Measurements from ENCODE around the gene PRDM4. TPM values are rescaled to one million over a fixed set of nuclear protein-coding genes. Genes with fewer than 3 reads are reported as not detected.

Gene PRDM4, protein sequence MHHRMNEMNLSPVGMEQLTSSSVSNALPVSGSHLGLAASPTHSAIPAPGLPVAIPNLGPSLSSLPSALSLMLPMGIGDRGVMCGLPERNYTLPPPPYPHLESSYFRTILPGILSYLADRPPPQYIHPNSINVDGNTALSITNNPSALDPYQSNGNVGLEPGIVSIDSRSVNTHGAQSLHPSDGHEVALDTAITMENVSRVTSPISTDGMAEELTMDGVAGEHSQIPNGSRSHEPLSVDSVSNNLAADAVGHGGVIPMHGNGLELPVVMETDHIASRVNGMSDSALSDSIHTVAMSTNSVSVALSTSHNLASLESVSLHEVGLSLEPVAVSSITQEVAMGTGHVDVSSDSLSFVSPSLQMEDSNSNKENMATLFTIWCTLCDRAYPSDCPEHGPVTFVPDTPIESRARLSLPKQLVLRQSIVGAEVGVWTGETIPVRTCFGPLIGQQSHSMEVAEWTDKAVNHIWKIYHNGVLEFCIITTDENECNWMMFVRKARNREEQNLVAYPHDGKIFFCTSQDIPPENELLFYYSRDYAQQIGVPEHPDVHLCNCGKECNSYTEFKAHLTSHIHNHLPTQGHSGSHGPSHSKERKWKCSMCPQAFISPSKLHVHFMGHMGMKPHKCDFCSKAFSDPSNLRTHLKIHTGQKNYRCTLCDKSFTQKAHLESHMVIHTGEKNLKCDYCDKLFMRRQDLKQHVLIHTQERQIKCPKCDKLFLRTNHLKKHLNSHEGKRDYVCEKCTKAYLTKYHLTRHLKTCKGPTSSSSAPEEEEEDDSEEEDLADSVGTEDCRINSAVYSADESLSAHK
- total RNA-seq (2022; extraction: Qiagen RNA extraction; ENCODE audit: low read depth): 20.9 to 22.4 TPM (median 21.1 TPM) in 5 replicates

DNA sequence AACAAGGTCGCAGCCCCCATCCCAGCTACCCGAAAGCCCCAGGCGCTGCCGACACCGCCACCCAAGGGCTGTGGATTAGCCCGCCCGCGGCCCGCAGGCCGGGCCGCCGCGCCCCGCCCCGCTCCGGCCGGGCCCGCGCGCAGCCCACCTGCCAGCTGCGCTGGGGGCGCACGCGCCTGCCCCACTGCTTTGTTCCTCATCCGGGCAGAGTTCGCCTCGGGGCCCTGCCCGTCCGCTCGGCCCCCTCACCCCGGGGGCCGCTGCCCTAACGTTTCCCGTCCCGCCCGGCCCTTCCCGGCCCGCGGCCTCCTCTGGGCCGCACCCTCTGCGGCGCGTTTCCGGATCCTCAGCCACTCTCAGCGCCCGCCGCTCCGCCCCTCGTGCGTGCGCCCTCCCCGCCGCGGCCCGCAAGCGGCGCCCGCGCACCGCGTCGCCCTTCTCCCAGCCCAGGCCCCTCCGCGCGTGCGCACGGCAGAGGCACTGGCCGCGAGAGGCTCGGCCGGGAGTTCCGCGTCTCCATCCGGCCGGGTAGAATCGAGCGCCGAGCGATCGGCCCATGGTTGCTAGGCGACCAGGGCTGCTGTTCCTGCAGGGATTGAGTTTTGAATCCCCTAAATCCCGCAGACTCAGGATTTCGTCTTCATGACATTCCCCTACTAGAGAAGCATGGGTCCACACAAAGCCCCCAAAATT is at the start of gene PRDM4:
Gene PRDM4, minus strand, starts transcription at position 329 of the 693 bp plus-strand sequence. CDS start 622 bp downstream, outside the sequence.

DNA sequence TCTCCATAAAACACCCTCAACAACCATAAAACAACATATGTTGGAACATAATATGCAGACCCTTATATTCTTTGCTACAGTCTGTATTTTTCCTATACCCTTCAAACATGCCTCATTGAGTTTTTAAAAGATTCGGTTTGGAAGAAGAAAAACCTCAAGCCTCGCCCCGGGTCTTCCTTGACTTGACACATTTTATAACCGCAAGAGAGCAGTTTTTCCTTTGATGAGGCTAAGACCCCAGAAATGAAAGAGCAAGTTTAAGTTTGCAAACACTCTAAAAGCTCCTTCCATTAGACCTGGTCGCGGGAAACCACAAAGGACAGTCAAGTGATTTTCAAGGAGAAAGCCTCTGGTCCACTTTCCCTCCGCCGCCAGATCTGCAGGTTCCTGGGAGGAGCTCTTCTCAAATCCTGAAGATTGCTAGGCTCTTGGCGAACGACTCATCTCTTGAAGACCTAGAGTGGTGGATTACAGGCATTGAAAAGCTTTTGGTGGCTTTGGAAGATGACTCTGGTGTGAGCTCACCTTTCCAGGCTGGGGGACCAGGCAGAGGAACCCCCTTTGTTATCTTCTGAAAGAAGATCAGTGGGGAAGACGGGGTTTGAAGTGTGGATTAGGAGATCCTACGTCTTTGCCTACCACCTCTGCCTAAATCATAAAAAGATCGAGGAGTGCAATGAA is 13.6 kb upstream of the PRDM4 start, which contains the start of gene ASCL4:
Gene ASCL4, plus strand, starts transcription at position 356 of the 681 bp plus-strand sequence. CDS start 515 bp downstream, outside the sequence.

DNA sequence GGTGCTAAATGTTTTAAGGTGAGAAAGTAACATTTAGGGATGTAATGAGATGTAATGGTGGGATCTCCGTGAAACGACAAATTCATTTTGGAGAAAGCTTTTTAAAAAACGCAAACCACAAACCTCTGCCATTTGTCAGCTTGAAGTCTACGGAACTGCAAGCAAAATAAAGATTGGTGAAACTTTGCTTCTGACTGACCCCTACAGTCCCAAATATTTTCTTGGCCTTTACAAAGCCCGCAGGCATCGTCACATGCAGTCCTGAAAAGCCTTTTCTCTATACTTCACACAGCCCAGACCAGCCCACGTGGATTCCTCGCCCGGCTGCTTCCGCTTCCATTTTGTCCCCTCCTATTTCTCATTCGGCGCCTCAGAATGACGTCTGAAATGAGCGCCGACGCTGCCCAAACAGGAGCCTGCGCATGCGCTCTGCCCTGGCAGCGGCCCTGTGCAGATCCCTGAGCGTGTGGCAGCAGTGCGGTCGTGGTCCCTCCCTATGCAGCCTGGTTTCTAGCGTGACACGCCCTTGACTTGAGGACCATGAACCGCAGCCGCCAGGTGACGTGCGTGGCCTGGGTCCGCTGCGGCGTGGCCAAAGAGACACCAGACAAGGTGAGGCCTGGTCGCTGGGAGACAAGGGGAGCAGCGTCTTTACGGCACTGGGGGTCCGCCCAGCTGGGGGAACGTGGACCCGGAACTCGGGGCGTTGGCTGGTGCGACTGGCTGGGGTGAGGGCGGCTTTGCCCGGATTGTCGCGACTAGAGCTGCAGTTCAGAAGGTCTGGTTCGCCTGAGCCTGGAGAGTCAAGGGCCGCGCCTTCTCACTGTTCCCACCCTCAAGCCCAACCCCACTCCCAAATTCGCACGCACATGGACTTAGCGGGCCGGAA is 75.3 kb downstream of the PRDM4 start, which contains the start of gene PWP1:
Gene PWP1, plus strand, starts transcription at position 440 of the 889 bp plus-strand sequence. Its CDS starts 101 bp downstream, at position 541.

Other genes with a start within 250 kb of the PRDM4 start
- gene PWP1, start 75.3 kb downstream of the PRDM4 start, total RNA-seq (2022; extraction: Qiagen RNA extraction; ENCODE audit: low read depth): 87.4 to 101 TPM (median 92.9 TPM) in 5 replicates
- not detected in 5 replicates for gene ASCL4, start 13.6 kb upstream of the PRDM4 start, total RNA-seq (2022; extraction: Qiagen RNA extraction; ENCODE audit: low read depth)

Data from A549 treated with DMSO at 1 μM for 4 hours (cell line).